ENCODE results near the gene PEF1. TPM values are rescaled to one million over a fixed set of nuclear protein-coding genes. Genes with fewer than 3 reads are reported as not detected.
A peak's percentile ranks its signal among the peaks of the same experiment; 100 is the strongest.

PEF1 gene
- total RNA-seq, 1 donor from 2014 or later: 57.9 TPM

DNA sequence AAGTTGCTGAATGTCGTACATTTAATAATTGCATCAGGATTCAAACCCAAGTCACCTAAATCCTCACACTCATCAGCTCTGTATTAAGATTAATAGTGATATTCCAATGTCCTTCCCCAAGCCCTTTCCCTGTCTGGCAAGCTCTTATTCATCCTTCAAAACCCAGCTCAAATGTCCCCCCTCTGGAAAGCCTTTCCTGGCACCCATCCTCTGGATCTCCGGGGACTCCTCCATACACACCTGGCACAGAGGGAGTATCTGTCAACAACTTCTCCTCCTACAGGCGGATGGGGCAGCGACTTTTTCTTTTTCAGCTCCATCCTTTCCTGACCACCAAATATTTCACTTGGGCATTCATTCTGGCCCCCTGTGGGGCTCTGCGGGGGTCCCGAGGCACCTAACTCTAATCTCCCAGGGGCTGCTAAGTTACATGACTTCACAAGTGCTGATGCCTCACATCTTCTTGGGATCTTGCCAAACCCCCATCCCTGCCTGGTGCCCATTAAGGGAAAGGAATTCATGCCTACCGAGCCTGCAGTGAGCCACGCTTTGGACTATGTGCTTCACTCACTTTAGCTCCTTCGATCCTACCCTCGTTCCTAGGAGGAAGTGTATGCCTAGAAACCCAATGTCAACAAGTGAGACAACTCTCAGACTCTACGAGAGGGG is 53.1 kb downstream of the PEF1 start:
- peaks cover 3% of the 10 kb centered on the region for H3K36me3 Mint-ChIP-seq (ENCODE audit: low read depth, unreplicated experiment)
- Histone ChIP-seq H3K4me3 (ENCODE audit: insufficient read depth, low read depth, low read length) (no peak overlapping the region), H2AFZ (ENCODE audit: low read depth, low read length) (no peak overlapping the region), H3K27ac (ENCODE audit: low read depth, low read length) (no peak overlapping the region), H3K4me2 (ENCODE audit: low read length) (no peak overlapping the region), H4K20me1 (ENCODE audit: insufficient read depth, low read length) (no peaks in the 10 kb centered on the region), H3K4me1 (ENCODE audit: insufficient read depth, low read length) (peaks cover 14% of the 10 kb centered on the region), H3K79me2 (ENCODE audit: insufficient read depth, low read length) (no peaks in the 10 kb centered on the region), H3K9ac (ENCODE audit: low read length) (no peak overlapping the region), H3K27me3 (ENCODE audit: insufficient read depth, low read length) (no peaks in the 10 kb centered on the region), H3K36me3 (ENCODE audit: insufficient read depth, low read length) (no peaks in the 10 kb centered on the region), H3K9me3 (ENCODE audit: insufficient read depth, low read depth, low read length) (no peaks in the 10 kb centered on the region)
- TF ChIP-seq, protein P1, sequence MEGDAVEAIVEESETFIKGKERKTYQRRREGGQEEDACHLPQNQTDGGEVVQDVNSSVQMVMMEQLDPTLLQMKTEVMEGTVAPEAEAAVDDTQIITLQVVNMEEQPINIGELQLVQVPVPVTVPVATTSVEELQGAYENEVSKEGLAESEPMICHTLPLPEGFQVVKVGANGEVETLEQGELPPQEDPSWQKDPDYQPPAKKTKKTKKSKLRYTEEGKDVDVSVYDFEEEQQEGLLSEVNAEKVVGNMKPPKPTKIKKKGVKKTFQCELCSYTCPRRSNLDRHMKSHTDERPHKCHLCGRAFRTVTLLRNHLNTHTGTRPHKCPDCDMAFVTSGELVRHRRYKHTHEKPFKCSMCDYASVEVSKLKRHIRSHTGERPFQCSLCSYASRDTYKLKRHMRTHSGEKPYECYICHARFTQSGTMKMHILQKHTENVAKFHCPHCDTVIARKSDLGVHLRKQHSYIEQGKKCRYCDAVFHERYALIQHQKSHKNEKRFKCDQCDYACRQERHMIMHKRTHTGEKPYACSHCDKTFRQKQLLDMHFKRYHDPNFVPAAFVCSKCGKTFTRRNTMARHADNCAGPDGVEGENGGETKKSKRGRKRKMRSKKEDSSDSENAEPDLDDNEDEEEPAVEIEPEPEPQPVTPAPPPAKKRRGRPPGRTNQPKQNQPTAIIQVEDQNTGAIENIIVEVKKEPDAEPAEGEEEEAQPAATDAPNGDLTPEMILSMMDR (IDR thresholded peaks at IDR 0.05; ENCODE audit: insufficient read depth, low read depth, low read length): no peak
- TF ChIP-seq EZH2 (IDR thresholded peaks at IDR 0.05; ENCODE audit: insufficient read depth, low read length): no peak
- peak overlapping the region; percentile 45 for H3K27ac Mint-ChIP-seq (ENCODE audit: unreplicated experiment)
- peaks cover 16% of the 10 kb centered on the region for H3K27me3 Mint-ChIP-seq (ENCODE audit: low read depth, unreplicated experiment)
- H3K4me3 Mint-ChIP-seq (ENCODE audit: unreplicated experiment): no peak overlapping the region
- H3K9me3 Mint-ChIP-seq (ENCODE audit: unreplicated experiment): no peaks in the 10 kb centered on the region
- DNase-seq (ENCODE audit: low read depth) (peak; percentile 24), FAIRE-seq (no peak)
- H3K4me1 Mint-ChIP-seq (ENCODE audit: low read depth, unreplicated experiment): peaks cover 11% of the 10 kb centered on the region

DNA sequence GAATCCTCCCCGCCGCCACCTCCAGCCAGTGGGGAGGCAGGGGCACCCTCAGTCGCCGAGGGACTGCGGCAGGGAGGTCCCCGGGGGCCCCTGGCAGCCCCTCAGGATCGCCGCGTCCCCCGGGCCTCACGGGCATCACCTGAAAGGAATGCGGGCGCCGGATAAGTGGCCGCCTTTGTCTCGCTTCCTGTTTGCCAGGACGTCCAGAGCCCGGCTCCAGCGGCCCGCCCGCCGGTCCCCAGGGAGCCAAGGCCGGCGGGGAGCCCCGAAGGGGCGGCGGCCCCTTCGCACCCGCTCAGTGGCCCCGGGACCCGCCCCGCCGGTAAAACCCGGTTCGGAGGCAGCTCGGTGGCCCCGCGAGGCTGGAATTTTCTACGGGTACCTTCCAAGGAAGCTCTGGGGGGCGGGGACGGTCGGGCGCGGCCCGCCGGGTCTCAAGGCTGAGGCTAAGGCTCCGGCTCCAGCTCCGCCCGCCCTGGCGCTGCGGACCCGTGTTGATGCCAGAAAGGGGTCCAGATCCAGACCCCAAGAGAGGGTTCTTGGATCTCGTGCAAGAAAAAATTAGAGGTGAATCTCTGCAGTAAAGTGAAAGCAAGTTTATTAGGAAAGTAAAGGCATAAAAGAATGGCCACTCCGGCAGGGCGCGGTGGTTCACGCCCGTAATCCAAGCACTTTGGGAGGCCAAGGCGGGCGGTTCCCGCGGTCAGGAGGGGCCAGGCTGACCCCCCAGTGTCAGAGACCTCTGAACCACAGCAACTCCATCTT is 55.7 kb downstream of the PEF1 start:
- H3K27ac Mint-ChIP-seq (ENCODE audit: unreplicated experiment): no peak overlapping the region

More for the DNA sequence above, 55.7 kb downstream of the PEF1 start:
- Histone ChIP-seq H3K9ac (ENCODE audit: low read length) (peak overlapping the region; percentile 61), H3K27me3 (ENCODE audit: insufficient read depth, low read length) (no peaks in the 10 kb centered on the region), H3K36me3 (ENCODE audit: insufficient read depth, low read length) (no peaks in the 10 kb centered on the region), H3K4me3 (ENCODE audit: insufficient read depth, low read depth, low read length) (peak overlapping the region; percentile 17), H3K27ac (ENCODE audit: low read depth, low read length) (no peak overlapping the region), H3K4me1 (ENCODE audit: insufficient read depth, low read length) (peaks cover 19% of the 10 kb centered on the region), H2AFZ (ENCODE audit: low read depth, low read length) (peak overlapping the region; percentile 62), H3K4me2 (ENCODE audit: low read length) (peak overlapping the region; percentile 79), H4K20me1 (ENCODE audit: insufficient read depth, low read length) (no peaks in the 10 kb centered on the region), H3K79me2 (ENCODE audit: insufficient read depth, low read length) (no peaks in the 10 kb centered on the region), H3K9me3 (ENCODE audit: insufficient read depth, low read depth, low read length) (no peaks in the 10 kb centered on the region)
- Mint-ChIP-seq H3K9me3 (ENCODE audit: unreplicated experiment) (no peaks in the 10 kb centered on the region), H3K4me1 (ENCODE audit: low read depth, unreplicated experiment) (peaks cover 9% of the 10 kb centered on the region), H3K4me3 (ENCODE audit: unreplicated experiment) (no peak overlapping the region), H3K36me3 (ENCODE audit: low read depth, unreplicated experiment) (peaks cover 3% of the 10 kb centered on the region), H3K27me3 (ENCODE audit: low read depth, unreplicated experiment) (peaks cover 21% of the 10 kb centered on the region)
- no peak for DNase-seq (ENCODE audit: low read depth)
- FAIRE-seq: no peak
- no peak for TF ChIP-seq EZH2 (IDR thresholded peaks at IDR 0.05; ENCODE audit: insufficient read depth, low read length)
- TF ChIP-seq, protein P1 (IDR thresholded peaks at IDR 0.05; ENCODE audit: insufficient read depth, low read depth, low read length): no peak
